Measurements from ENCODE around the gene ODF2L.

DNA sequence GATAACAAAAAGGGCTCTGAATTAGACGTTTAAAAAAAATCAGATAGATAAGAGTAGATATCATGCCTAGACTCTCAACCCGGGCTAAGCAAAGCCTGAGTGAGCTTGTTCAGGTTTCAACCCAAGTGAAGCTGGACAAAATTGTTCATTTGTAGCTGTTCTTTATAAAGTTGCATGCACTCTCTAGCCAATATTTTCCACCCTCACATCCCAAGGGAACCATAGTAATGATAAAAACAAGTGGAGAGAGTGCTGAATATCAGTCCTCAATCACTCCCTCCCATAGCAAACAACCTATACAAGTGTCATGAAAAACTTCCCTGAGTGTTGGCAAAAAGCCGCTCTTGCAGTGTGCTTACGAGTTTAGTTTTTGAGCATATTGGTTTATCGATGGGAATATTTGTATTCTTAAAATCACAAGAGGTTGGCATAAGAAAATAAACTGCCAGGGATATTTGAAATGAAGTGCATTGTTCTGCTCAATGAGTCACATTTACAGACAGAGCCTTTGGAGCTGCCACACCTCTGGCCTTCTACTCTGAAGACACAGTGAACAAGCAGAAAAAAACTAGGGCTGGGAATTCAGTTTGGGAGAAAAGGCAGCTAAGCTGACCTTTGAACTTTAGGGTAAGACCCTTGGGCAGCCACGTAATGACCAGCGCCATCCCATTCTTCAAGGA is 25.6 kb upstream of the ODF2L start:
- no peak for TF ChIP-seq POLR2A (IDR thresholded peaks at IDR 0.05)
- TF ChIP-seq CTCF (IDR thresholded peaks at IDR 0.05): no peak

All from lower leg skin (tissue), 3 donors.